ENCODE measurements around the gene SIRT7.
A peak's percentile ranks its signal among the peaks of the same experiment; 100 is the strongest.

Gene SIRT7

GRCh38 chr17:81885454-81885853 lies 32.5 kb downstream of the SIRT7 start:
- DNase-seq (ENCODE audit: low read depth): no peak

- DNase-seq (ENCODE audit: low read depth): no peak
Observed at GRCh38 chr17:81884968-81885367, 33.0 kb downstream of the SIRT7 start.

- DNase-seq (ENCODE audit: low read depth): no peak
Observed at GRCh38 chr17:81884520-81884919, 33.5 kb downstream of the SIRT7 start.

- no peak for DNase-seq (ENCODE audit: low read depth)
Observed at GRCh38 chr17:81879121-81879520, 38.9 kb downstream of the SIRT7 start.

GRCh38 chr17:81878294-81878693 lies 39.7 kb downstream of the SIRT7 start:
- no peak for DNase-seq (ENCODE audit: low read depth)

GRCh38 chr17:81877569-81877968 lies 40.4 kb downstream of the SIRT7 start:
- DNase-seq (ENCODE audit: low read depth): no peak

GRCh38 chr17:81871387-81872230 lies 46.4 kb downstream of the SIRT7 start:
- peak; percentile 91 for DNase-seq (ENCODE audit: low read depth)

- no peak for DNase-seq (ENCODE audit: low read depth)
Observed at GRCh38 chr17:81870981-81871386, 47.0 kb downstream of the SIRT7 start, which contains the start of gene ARHGDIA. TSS of gene ARHGDIA (minus strand) at chr17:81871337. CDS start at chr17:81869930, 1,407 bp downstream.

- no peak for DNase-seq (ENCODE audit: low read depth)
Observed at GRCh38 chr17:81870131-81870980, 47.6 kb downstream of the SIRT7 start.

- no peak for DNase-seq (ENCODE audit: low read depth)
Observed at GRCh38 chr17:81869221-81870130, 48.5 kb downstream of the SIRT7 start.

GRCh38 chr17:81868674-81869220 lies 49.2 kb downstream of the SIRT7 start:
- DNase-seq (ENCODE audit: low read depth): no peak

GRCh38 chr17:81867991-81868673 lies 49.8 kb downstream of the SIRT7 start:
- no peak for DNase-seq (ENCODE audit: low read depth)

- DNase-seq (ENCODE audit: low read depth): no peak
Observed at GRCh38 chr17:81867170-81867990, 50.6 kb downstream of the SIRT7 start.

GRCh38 chr17:81866440-81867169 lies 51.4 kb downstream of the SIRT7 start:
- DNase-seq (ENCODE audit: low read depth): no peak

GRCh38 chr17:81865733-81866439 lies 52.1 kb downstream of the SIRT7 start:
- no peak for DNase-seq (ENCODE audit: low read depth)

- DNase-seq (ENCODE audit: low read depth): no peak
Observed at GRCh38 chr17:81865358-81865732, 52.6 kb downstream of the SIRT7 start.

- no peak for DNase-seq (ENCODE audit: low read depth)
Observed at GRCh38 chr17:81863833-81864768, 53.9 kb downstream of the SIRT7 start.
